Measurements from ENCODE around the gene HOXA9. TPM values are rescaled to one million over a fixed set of nuclear protein-coding genes. Genes with fewer than 3 reads are reported as not detected.

The HOXA9 gene
- total and polyA plus RNA-seq, 2 of the 4 experiments (the other 2 are of a cell fraction): 0.18 to 0.32 TPM

- Histone ChIP-seq H4K8ac (ENCODE audit: low read depth in 2 of 2, low read length in 2 of 2) (peak overlapping the region in 1 of 2 experiments; percentile 32; a peak in 3 of 4 replicates), H3K4me1 (ENCODE audit: control insufficient read depth, insufficient read depth, low read length) (peaks cover 28% of the 10 kb centered on the region), H3K4me3 (ENCODE audit: insufficient read depth, low read depth, low read length) (peak overlapping the region; percentile 71; the same call in 1 of the 2 replicates), H2BK20ac (ENCODE audit: low read depth, low read length) (peak overlapping the region; percentile 78), H3K9me1 (ENCODE audit: insufficient read depth, low read length) (peaks cover 7% of the 10 kb centered on the region; the same call in 1 of the 2 replicates), H4K91ac (ENCODE audit: insufficient read depth, low read depth, low read length) (peak overlapping the region; percentile 69), H3K36me3 (ENCODE audit: control insufficient read depth, insufficient read depth, low read length) (peaks cover 9% of the 10 kb centered on the region; the same call in 1 of the 2 replicates), H3K4ac (ENCODE audit: low read depth, low read length) (peak overlapping the region; percentile 87), H2BK5ac (ENCODE audit: low read depth, low read length, poor library complexity, severe bottlenecking) (peak overlapping the region; percentile 80), H3K9ac (ENCODE audit: low read depth, low read length) (peak overlapping the region; percentile 8), H3K14ac (replicated peaks; ENCODE audit: low read depth, low read length) (peak overlapping the region; percentile 76), H2AK5ac (ENCODE audit: low read depth, low read length) (peak overlapping the region; percentile 56; the same call in 1 of the 2 replicates), H3K79me1 (ENCODE audit: low read depth in 1 of 2, low read length in 2 of 2) (peaks cover 0 to 40% of the 10 kb centered on the region in 2 experiments; a peak in 3 of 4 replicates), H3K56ac (ENCODE audit: extremely low read depth, insufficient read depth, low read length) (peak overlapping the region; percentile 83), H3K27ac (ENCODE audit: insufficient read depth, low read length) (peak overlapping the region; percentile 74), H2BK15ac (ENCODE audit: low read depth, low read length) (peak overlapping the region; percentile 39; the same call in 1 of the 3 replicates), H3K18ac (ENCODE audit: low read depth, low read length) (peak overlapping the region; percentile 86), H2AK9ac (replicated peaks; ENCODE audit: low read depth, low read length, poor library complexity) (peak overlapping the region; percentile 47), H2BK120ac (ENCODE audit: low read depth, low read length) (peak overlapping the region; percentile 39), H2AFZ (replicated peaks; ENCODE audit: low read length, poor library complexity) (peak overlapping the region; percentile 36), H4K20me1 (ENCODE audit: insufficient read depth, low read length) (peaks cover 10% of the 10 kb centered on the region), H3K4me2 (ENCODE audit: low read depth, low read length) (peak overlapping the region; percentile 78), H4K5ac (ENCODE audit: low read depth, low read length) (peak overlapping the region; percentile 24), H3K27me3 (ENCODE audit: control insufficient read depth, insufficient read depth, low read length) (no peaks in the 10 kb centered on the region), H3K23ac (ENCODE audit: low read depth, low read length) (peak overlapping the region; percentile 89), H3K9me3 (ENCODE audit: control insufficient read depth, insufficient read depth, low read length) (no peaks in the 10 kb centered on the region)
- intact Hi-C loops (cut with micrococcal nuclease): no loop called here
- TF ChIP-seq SMC3 (IDR thresholded peaks at IDR 0.05; ENCODE audit: low read depth, low read length) (no peak), RFX5 (IDR thresholded peaks at IDR 0.05; ENCODE audit: low read depth, low read length) (no peak), CEBPB (IDR thresholded peaks at IDR 0.05; ENCODE audit: low read depth, low read length) (no peak), NFE2L2 (IDR thresholded peaks at IDR 0.05; ENCODE audit: low read depth, low read length) (no peak), FOS (IDR thresholded peaks at IDR 0.05; ENCODE audit: low read depth, low read length) (no peak), MAZ (IDR thresholded peaks at IDR 0.05; ENCODE audit: borderline replicate concordance, low read depth, low read length) (no peak), RAD21 (IDR thresholded peaks at IDR 0.05; ENCODE audit: low read length) (no peak), POLR2A (IDR thresholded peaks at IDR 0.05; ENCODE audit: low read depth, low read length) (no peak), CTCF (conservative IDR thresholded peaks at IDR 0.05; ENCODE audit: low read depth, low read length) (no peak), BHLHE40 (IDR thresholded peaks at IDR 0.05; ENCODE audit: low read depth, low read length) (no peak), MXI1 (IDR thresholded peaks at IDR 0.05; ENCODE audit: borderline replicate concordance, low read depth, low read length) (no peak), ELK1 (IDR thresholded peaks at IDR 0.05; ENCODE audit: borderline replicate concordance, low read depth, low read length) (no peak), RCOR1 (IDR thresholded peaks at IDR 0.05; ENCODE audit: insufficient replicate concordance, low read length) (no peak), CHD1 (IDR thresholded peaks at IDR 0.05; ENCODE audit: low read depth, low read length) (no peak), USF2 (IDR thresholded peaks at IDR 0.05; ENCODE audit: low read depth, low read length) (no peak), MAFK (IDR thresholded peaks at IDR 0.05; ENCODE audit: low read depth, low read length) (no peak)
- ATAC-seq (ENCODE audit: low read depth): peak; percentile 2
- BruUV-seq (replicated peaks): no TSS peak
- WGBS, 2 experiments (ENCODE audit: extremely low coverage in 2 of 2, insufficient read length in 1 of 2): 17% methylated on average over 1 of the region's 3 CpGs; no CpG with 5 or more reads in 1 of the 2 experiments
- POLR2A ChIA-PET (ENCODE audit: unreplicated experiment): interaction anchor here (0.7 kb wide), 1 partner anchor 18 kb away, joined by 3 read pairs; no protein-coding TSS in a partner anchor
- no peak for DNase-seq
- in situ Hi-C loops (cut with MboI; ENCODE audit: low sequenced_read_pairs): no loop called here
- dilution Hi-C loops (cut with HindIII; ENCODE audit: low sequenced_read_pairs, unreplicated experiment): no loop called here
- CTCF ChIA-PET: no interaction called here
Measured at GRCh38 chr7:27118580-27118979, 46.8 kb downstream of the HOXA9 start.

Data from IMR-90 (cell line).